ENCODE results near the gene SFMBT2. TPM values are rescaled to one million over a fixed set of nuclear protein-coding genes. Genes with fewer than 3 reads are reported as not detected.

SFMBT2 gene
- total RNA-seq, 1 experiment from 2014 or later, result 41.5 TPM

- H3K79me2 ChIP-seq (ENCODE audit: low read length), result no peaks in the 10 kb centered on the region
- no peaks in the 10 kb centered on the region for H3K9me3 ChIP-seq (ENCODE audit: low read length)
- DNase-seq, result peak; percentile 57
- H2AFZ ChIP-seq (ENCODE audit: low read length), result no peak overlapping the region
- peaks cover 38% of the 10 kb centered on the region for H3K4me1 ChIP-seq (ENCODE audit: low read length)
- H4K20me1 ChIP-seq (ENCODE audit: insufficient read depth, low read depth, low read length), result no peaks in the 10 kb centered on the region
- H3K27me3 ChIP-seq (ENCODE audit: low read length), result no peaks in the 10 kb centered on the region
- no peak overlapping the region for H3K4me3 ChIP-seq (ENCODE audit: low read length)
- H3K9ac ChIP-seq (ENCODE audit: low read length), result no peak overlapping the region
- H3K36me3 ChIP-seq (ENCODE audit: insufficient read depth, low read length), result no peaks in the 10 kb centered on the region
- no peak overlapping the region for H3K4me2 ChIP-seq (ENCODE audit: low read depth, low read length, poor library complexity, severe bottlenecking)
- H3K9me2 ChIP-seq (replicated peaks; ENCODE audit: insufficient read depth, low read length), result no peaks in the 10 kb centered on the region
- no peak overlapping the region for H3K27ac ChIP-seq (ENCODE audit: low read length)
Measured at GRCh38 chr10:7432884-7433726, 22.3 kb upstream of the SFMBT2 start.

DNA sequence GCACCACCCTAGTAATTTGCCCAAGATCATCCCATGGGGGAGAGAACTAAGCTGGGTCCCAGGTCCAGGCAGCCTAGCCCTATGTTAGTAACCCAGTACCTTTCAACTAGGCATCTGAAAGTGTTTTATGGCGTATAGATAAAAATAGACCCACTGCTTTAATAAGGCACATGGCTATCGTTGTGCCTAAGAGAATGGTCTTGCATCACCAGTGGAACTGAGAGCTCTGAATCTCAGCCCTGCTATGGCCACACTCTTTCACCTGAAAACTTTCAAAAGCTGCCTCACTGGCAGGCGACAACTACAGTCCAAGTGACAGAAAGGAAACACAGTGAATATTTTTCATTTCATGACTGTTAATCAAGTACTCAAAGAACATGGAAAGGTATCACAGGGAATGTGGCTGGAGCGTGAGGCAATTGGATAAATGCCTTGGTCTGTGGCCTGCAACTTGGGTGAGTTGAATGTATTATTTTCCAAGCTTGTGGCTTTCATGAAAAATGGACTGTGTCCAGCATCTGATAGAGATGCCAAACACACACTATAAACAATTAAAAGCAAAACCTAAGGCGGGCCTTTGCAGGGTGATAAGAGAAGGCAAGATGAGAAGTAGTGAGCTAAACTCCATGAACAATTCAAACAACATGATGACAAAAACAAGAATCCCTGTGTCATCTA lies 18.0 kb upstream of the SFMBT2 start:
- DNase-seq, result no peak
- Histone ChIP-seq H3K4me2 (ENCODE audit: low read depth, low read length, poor library complexity, severe bottlenecking) (no peak overlapping the region), H3K27ac (ENCODE audit: low read length) (no peak overlapping the region), H3K27me3 (ENCODE audit: low read length) (no peaks in the 10 kb centered on the region), H3K9me3 (ENCODE audit: low read length) (no peaks in the 10 kb centered on the region), H2AFZ (ENCODE audit: low read length) (no peak overlapping the region), H3K4me3 (ENCODE audit: low read length) (no peak overlapping the region), H3K9me2 (replicated peaks; ENCODE audit: insufficient read depth, low read length) (no peaks in the 10 kb centered on the region), H3K9ac (ENCODE audit: low read length) (no peak overlapping the region), H3K36me3 (ENCODE audit: insufficient read depth, low read length) (no peaks in the 10 kb centered on the region), H3K79me2 (ENCODE audit: low read length) (no peaks in the 10 kb centered on the region), H4K20me1 (ENCODE audit: insufficient read depth, low read depth, low read length) (no peaks in the 10 kb centered on the region), H3K4me1 (ENCODE audit: low read length) (peaks cover 27% of the 10 kb centered on the region)

- Histone ChIP-seq H3K27ac (ENCODE audit: low read length) (no peak overlapping the region), H3K27me3 (ENCODE audit: low read length) (no peaks in the 10 kb centered on the region), H4K20me1 (ENCODE audit: insufficient read depth, low read depth, low read length) (no peaks in the 10 kb centered on the region), H3K9ac (ENCODE audit: low read length) (no peak overlapping the region), H3K9me3 (ENCODE audit: low read length) (no peaks in the 10 kb centered on the region), H3K9me2 (replicated peaks; ENCODE audit: insufficient read depth, low read length) (no peaks in the 10 kb centered on the region), H2AFZ (ENCODE audit: low read length) (0 out of 2 replicates have a peak overlapping the region, but pooled peaks have one; percentile 18), H3K36me3 (ENCODE audit: insufficient read depth, low read length) (no peaks in the 10 kb centered on the region), H3K4me3 (ENCODE audit: low read length) (no peak overlapping the region), H3K79me2 (ENCODE audit: low read length) (no peaks in the 10 kb centered on the region), H3K4me2 (ENCODE audit: low read depth, low read length, poor library complexity, severe bottlenecking) (no peak overlapping the region), H3K4me1 (ENCODE audit: low read length) (peaks cover 29% of the 10 kb centered on the region)
- no peak for DNase-seq
Measured at GRCh38 chr10:7426349-7426748, 15.5 kb upstream of the SFMBT2 start.

DNA sequence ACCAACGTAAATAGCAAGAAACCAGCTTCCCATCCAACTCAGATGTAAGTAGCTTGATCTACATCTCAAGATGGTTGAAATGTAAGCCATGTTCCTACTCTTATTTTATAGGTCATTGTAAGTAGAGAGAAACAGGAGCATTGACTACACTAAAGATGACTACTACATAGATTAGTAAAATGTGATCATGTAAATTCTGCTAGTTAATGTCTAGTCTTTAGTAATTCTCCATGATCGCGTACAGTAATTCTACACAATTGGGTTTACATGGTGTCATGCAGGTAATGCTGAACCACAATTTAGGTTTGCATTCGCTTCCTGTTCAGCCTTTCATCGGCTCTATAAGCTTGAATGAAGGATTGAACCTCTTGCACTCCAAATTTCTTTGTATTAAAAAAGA lies 14.9 kb upstream of the SFMBT2 start:
- Histone ChIP-seq H3K9me3 (ENCODE audit: low read length) (no peaks in the 10 kb centered on the region), H3K27me3 (ENCODE audit: low read length) (no peaks in the 10 kb centered on the region), H2AFZ (ENCODE audit: low read length) (no peak overlapping the region), H3K9ac (ENCODE audit: low read length) (no peak overlapping the region), H3K36me3 (ENCODE audit: insufficient read depth, low read length) (no peaks in the 10 kb centered on the region), H3K4me3 (ENCODE audit: low read length) (no peak overlapping the region), H3K9me2 (replicated peaks; ENCODE audit: insufficient read depth, low read length) (no peaks in the 10 kb centered on the region), H3K4me2 (ENCODE audit: low read depth, low read length, poor library complexity, severe bottlenecking) (no peak overlapping the region), H4K20me1 (ENCODE audit: insufficient read depth, low read depth, low read length) (no peaks in the 10 kb centered on the region), H3K4me1 (ENCODE audit: low read length) (peaks cover 29% of the 10 kb centered on the region), H3K79me2 (ENCODE audit: low read length) (no peaks in the 10 kb centered on the region), H3K27ac (ENCODE audit: low read length) (no peak overlapping the region)
- no peak for DNase-seq

DNA sequence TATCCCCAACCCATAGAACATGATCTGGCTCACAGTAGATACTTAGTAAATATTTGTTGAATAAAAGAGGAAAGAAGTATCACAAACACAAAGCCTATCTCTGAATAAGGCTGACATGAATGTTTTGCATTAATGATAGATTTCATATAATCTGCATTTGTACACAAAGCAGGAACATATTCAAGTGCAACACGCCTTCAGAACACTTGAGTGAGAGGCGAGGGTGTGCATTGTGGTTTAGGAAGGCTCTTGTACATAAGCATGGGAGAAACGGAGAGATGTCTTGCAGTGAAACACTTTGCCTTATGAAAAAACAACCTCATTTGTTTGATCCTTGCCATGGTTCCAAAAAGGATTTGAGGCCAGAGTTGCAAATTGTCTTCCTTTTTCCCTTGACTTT lies 14.1 kb upstream of the SFMBT2 start:
- no peak for DNase-seq
- Histone ChIP-seq H2AFZ (ENCODE audit: low read length) (no peak overlapping the region), H4K20me1 (ENCODE audit: insufficient read depth, low read depth, low read length) (no peaks in the 10 kb centered on the region), H3K79me2 (ENCODE audit: low read length) (no peaks in the 10 kb centered on the region), H3K4me3 (ENCODE audit: low read length) (no peak overlapping the region), H3K27me3 (ENCODE audit: low read length) (no peaks in the 10 kb centered on the region), H3K9me3 (ENCODE audit: low read length) (no peaks in the 10 kb centered on the region), H3K4me2 (ENCODE audit: low read depth, low read length, poor library complexity, severe bottlenecking) (no peak overlapping the region), H3K27ac (ENCODE audit: low read length) (no peak overlapping the region), H3K9me2 (replicated peaks; ENCODE audit: insufficient read depth, low read length) (no peaks in the 10 kb centered on the region), H3K36me3 (ENCODE audit: insufficient read depth, low read length) (no peaks in the 10 kb centered on the region), H3K9ac (ENCODE audit: low read length) (no peak overlapping the region), H3K4me1 (ENCODE audit: low read length) (peaks cover 29% of the 10 kb centered on the region)

- Histone ChIP-seq H3K9ac (ENCODE audit: low read length) (no peak overlapping the region), H4K20me1 (ENCODE audit: insufficient read depth, low read depth, low read length) (no peaks in the 10 kb centered on the region), H3K9me3 (ENCODE audit: low read length) (no peaks in the 10 kb centered on the region), H3K27me3 (ENCODE audit: low read length) (no peaks in the 10 kb centered on the region), H3K4me2 (ENCODE audit: low read depth, low read length, poor library complexity, severe bottlenecking) (no peak overlapping the region), H2AFZ (ENCODE audit: low read length) (no peak overlapping the region), H3K4me3 (ENCODE audit: low read length) (no peak overlapping the region), H3K27ac (ENCODE audit: low read length) (no peak overlapping the region), H3K4me1 (ENCODE audit: low read length) (peaks cover 29% of the 10 kb centered on the region), H3K79me2 (ENCODE audit: low read length) (no peaks in the 10 kb centered on the region), H3K9me2 (replicated peaks; ENCODE audit: insufficient read depth, low read length) (no peaks in the 10 kb centered on the region), H3K36me3 (ENCODE audit: insufficient read depth, low read length) (no peaks in the 10 kb centered on the region)
- no peak for DNase-seq
Measured at GRCh38 chr10:7424315-7424714, 13.5 kb upstream of the SFMBT2 start.

- Histone ChIP-seq H3K4me1 (ENCODE audit: low read length) (peaks cover 23% of the 10 kb centered on the region), H4K20me1 (ENCODE audit: insufficient read depth, low read depth, low read length) (no peaks in the 10 kb centered on the region), H3K4me3 (ENCODE audit: low read length) (no peak overlapping the region), H3K9me3 (ENCODE audit: low read length) (no peaks in the 10 kb centered on the region), H3K36me3 (ENCODE audit: insufficient read depth, low read length) (no peaks in the 10 kb centered on the region), H3K27ac (ENCODE audit: low read length) (no peak overlapping the region), H3K4me2 (ENCODE audit: low read depth, low read length, poor library complexity, severe bottlenecking) (no peak overlapping the region), H3K9ac (ENCODE audit: low read length) (no peak overlapping the region), H3K79me2 (ENCODE audit: low read length) (no peaks in the 10 kb centered on the region), H3K27me3 (ENCODE audit: low read length) (no peaks in the 10 kb centered on the region), H3K9me2 (replicated peaks; ENCODE audit: insufficient read depth, low read length) (no peaks in the 10 kb centered on the region), H2AFZ (ENCODE audit: low read length) (no peak overlapping the region)
- no peak for DNase-seq
Measured at GRCh38 chr10:7423521-7423920, 12.7 kb upstream of the SFMBT2 start.

DNA sequence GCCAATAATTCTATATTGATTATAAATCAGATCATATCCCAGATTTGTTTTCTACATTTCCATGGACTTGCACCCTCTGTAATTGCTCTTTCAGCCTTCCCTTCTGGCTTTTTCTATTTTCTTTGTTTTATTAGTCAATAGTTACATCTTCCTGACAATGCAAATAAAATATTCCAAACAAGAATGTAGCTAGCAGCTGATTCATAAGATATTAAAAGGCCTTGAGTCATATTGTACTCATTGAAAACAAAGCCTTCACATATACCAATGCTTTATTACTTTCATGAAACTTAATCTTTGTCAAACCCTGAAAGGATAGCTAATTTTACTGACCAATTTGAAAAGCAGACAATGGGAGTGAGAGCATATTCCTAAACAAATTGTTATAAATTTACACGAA lies 10.7 kb upstream of the SFMBT2 start:
- no peaks in the 10 kb centered on the region for H3K27me3 ChIP-seq (ENCODE audit: low read length)
- H3K4me2 ChIP-seq (ENCODE audit: low read depth, low read length, poor library complexity, severe bottlenecking), result no peak overlapping the region
- no peaks in the 10 kb centered on the region for H3K9me3 ChIP-seq (ENCODE audit: low read length)
- H3K9ac ChIP-seq (ENCODE audit: low read length), result no peak overlapping the region
- no peaks in the 10 kb centered on the region for H3K9me2 ChIP-seq (replicated peaks; ENCODE audit: insufficient read depth, low read length)
- H3K36me3 ChIP-seq (ENCODE audit: insufficient read depth, low read length), result no peaks in the 10 kb centered on the region
- peaks cover 31% of the 10 kb centered on the region for H3K4me1 ChIP-seq (ENCODE audit: low read length)
- no peak for DNase-seq
- H2AFZ ChIP-seq (ENCODE audit: low read length), result no peak overlapping the region
- no peaks in the 10 kb centered on the region for H3K79me2 ChIP-seq (ENCODE audit: low read length)
- no peak overlapping the region for H3K27ac ChIP-seq (ENCODE audit: low read length)
- no peak overlapping the region for H3K4me3 ChIP-seq (ENCODE audit: low read length)
- no peaks in the 10 kb centered on the region for H4K20me1 ChIP-seq (ENCODE audit: insufficient read depth, low read depth, low read length)
